SK-N-MC (cell line): ENCODE measurements around the gene MEF2D.

Source experiments
- EZH2 ChIP-seq: fragments of 200-600 bp; sonication (generic); IDR thresholded peaks from one replicate; pipeline ENCODE4 v1.6.1; 2017; ENCODE audit warnings: antibody characterized with exemption
- FOXP2 ChIP-seq: optimal IDR thresholded peaks from 2 replicates; pipeline ENCODE3; 2011; ENCODE audit warnings: mild to moderate bottlenecking, moderate library complexity; ENCODE audit not compliant: insufficient read depth; ENCODE audit errors: extremely low read length, control extremely low read depth
- POLR2AphosphoS5 ChIP-seq: IDR thresholded peaks from 2 replicates; pipeline ENCODE4 v1.6.1; 2012; ENCODE audit warnings: mild to moderate bottlenecking, low read depth, low read length, borderline replicate concordance

- TF ChIP-seq EZH2 (no peak), POLR2AphosphoS5 (no peak), FOXP2 (no peak)
Observed at GRCh38 chr1:156452907-156453306, 47.7 kb downstream of the MEF2D start.
